ENCODE results near the gene HK3. TPM values are rescaled to one million over a fixed set of nuclear protein-coding genes. Genes with fewer than 3 reads are reported as not detected.
A peak's percentile ranks its signal among the peaks of the same experiment; 100 is the strongest.

HK3 gene
- total and polyA plus RNA-seq, 9 of the 15 experiments (the other 6 are each of a cell fraction or from before 2014, with no cell fraction given) = 0.16 TPM; not detected in 8

- TF ChIP-seq FOXK1 (CRISPR knock-in tag; IDR thresholded peaks at IDR 0.05; ENCODE audit: borderline replicate concordance) (no peak), PCBP2 (IDR thresholded peaks at IDR 0.05; ENCODE audit: low read depth, low read length, poor library complexity, severe bottlenecking) (no peak), ESRRB (CRISPR knock-in tag; IDR thresholded peaks at IDR 0.05; ENCODE audit: borderline replicate concordance) (no peak), MECOM (CRISPR knock-in tag; IDR thresholded peaks at IDR 0.05) (no peak), PHF8 (IDR thresholded peaks at IDR 0.05; ENCODE audit: borderline replicate concordance, low read length) (no peak), TOE1 (IDR thresholded peaks at IDR 0.05; ENCODE audit: borderline replicate concordance) (no peak), TOE1 (CRISPR knock-in tag; IDR thresholded peaks at IDR 0.05; ENCODE audit: borderline replicate concordance, low read depth) (no peak), MAFG (tag; conservative IDR thresholded peaks at IDR 0.05) (peak; percentile 66; the same call in 1 of the 2 replicates), ZNF124 (CRISPR knock-in tag; IDR thresholded peaks at IDR 0.05) (no peak), C11orf30 (IDR thresholded peaks at IDR 0.05; ENCODE audit: low read depth) (peak; percentile 69), MED1 (CRISPR knock-in tag; IDR thresholded peaks at IDR 0.05; ENCODE audit: borderline replicate concordance) (no peak), MAFF (IDR thresholded peaks at IDR 0.05; ENCODE audit: low read length) (peak; percentile 9; the same call in 1 of the 2 replicates), HLTF (IDR thresholded peaks at IDR 0.05) (no peak)
These were observed 47.8 kb downstream of the HK3 start (continued) for GRCh38 chr5:176851380-176851779.

Measured in K562 (cell line).